Stomach smooth muscle (tissue), 2 donors: ENCODE measurements around the gene SLC28A3.
A peak's percentile ranks its signal among the peaks of the same experiment; 100 is the strongest.

Experiments
- H3K27ac ChIP-seq: one replicate; pipeline ENCODE4 v1.7.0; 2013; ENCODE audit warnings: mild to moderate bottlenecking, low read length, inconsistent platforms
- H3K27me3 ChIP-seq, 2 donors: one replicate each; pipeline ENCODE4 v1.7.0; 2013; ENCODE audit warnings: low read length in 2 of 2; ENCODE audit not compliant: insufficient read depth in 2 of 2, control insufficient read depth in 1 of 2
- H3K36me3 ChIP-seq, 2 donors: one replicate each; pipeline ENCODE4 v1.7.0; 2013; ENCODE audit warnings: low read length in 2 of 2; ENCODE audit not compliant: control insufficient read depth in 2 of 2, insufficient read depth in 2 of 2
- H3K4me1 ChIP-seq: one replicate; pipeline ENCODE4 v1.7.0; 2013; ENCODE audit warnings: low read length; ENCODE audit not compliant: control insufficient read depth, insufficient read depth
- H3K4me3 ChIP-seq, 2 donors: one replicate each; pipeline ENCODE4 v1.7.0; 2013; ENCODE audit warnings: low read length in 2 of 2
- H3K9ac ChIP-seq, 2 donors: one replicate each; pipeline ENCODE4 v1.7.0; 2013; ENCODE audit warnings: low read length in 2 of 2, mild to moderate bottlenecking in 1 of 2
- H3K9me3 ChIP-seq, 2 donors: one replicate each; pipeline ENCODE4 v1.7.0; 2013; ENCODE audit warnings: low read length in 2 of 2; ENCODE audit not compliant: control insufficient read depth in 2 of 2
- donor health status: healthy.
- donor health status: Pancreatic carcinoma.

SLC28A3 gene

DNA sequence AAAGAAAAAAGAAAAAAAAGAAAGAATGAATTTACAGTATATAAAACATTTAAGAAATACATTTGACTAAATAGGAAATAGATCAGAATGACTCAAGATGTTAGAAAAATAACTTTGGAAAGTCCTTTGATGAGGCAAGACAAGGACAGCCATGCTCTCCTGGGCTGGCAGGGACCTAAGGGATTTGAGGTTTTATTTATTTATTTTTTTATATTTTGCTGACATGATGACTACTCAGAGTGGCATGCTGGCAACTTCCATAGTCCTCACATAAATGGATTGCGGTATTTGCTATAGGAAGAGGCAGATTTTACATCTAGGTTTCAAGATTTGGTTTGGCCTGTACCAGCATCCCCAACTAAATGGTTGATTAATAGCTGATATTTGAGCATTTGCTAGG is 17.7 kb downstream of the SLC28A3 start:
- Histone ChIP-seq H3K9ac (no peak overlapping the region), H3K27ac (no peak overlapping the region)

GRCh38 chr9:84320231-84320630 is 20.3 kb downstream of the SLC28A3 start:
- Histone ChIP-seq H3K9me3 (no peaks in the 10 kb centered on the region), H3K9ac (no peak overlapping the region), H3K36me3 (no peaks in the 10 kb centered on the region), H3K4me1 (no peaks in the 10 kb centered on the region), H3K4me3 (no peak overlapping the region), H3K27me3 (no peaks in the 10 kb centered on the region), H3K27ac (no peak overlapping the region)

More for the DNA sequence above, 17.7 kb downstream of the SLC28A3 start:
- H3K9me3 ChIP-seq = peaks cover 0 to 3% of the 10 kb centered on the region in 2 donors
- H3K4me3 ChIP-seq = no peak overlapping the region
- no peaks in the 10 kb centered on the region for H3K4me1 ChIP-seq
- H3K27me3 ChIP-seq = no peaks in the 10 kb centered on the region
- no peaks in the 10 kb centered on the region for H3K36me3 ChIP-seq

GRCh38 chr9:84319632-84320031 is 20.9 kb downstream of the SLC28A3 start:
- H3K36me3 ChIP-seq = no peaks in the 10 kb centered on the region
- H3K4me1 ChIP-seq = no peaks in the 10 kb centered on the region
- no peak overlapping the region for H3K27ac ChIP-seq
- H3K9me3 ChIP-seq = no peaks in the 10 kb centered on the region
- H3K27me3 ChIP-seq = no peaks in the 10 kb centered on the region
- no peak overlapping the region for H3K4me3 ChIP-seq
- H3K9ac ChIP-seq = no peak overlapping the region

DNA sequence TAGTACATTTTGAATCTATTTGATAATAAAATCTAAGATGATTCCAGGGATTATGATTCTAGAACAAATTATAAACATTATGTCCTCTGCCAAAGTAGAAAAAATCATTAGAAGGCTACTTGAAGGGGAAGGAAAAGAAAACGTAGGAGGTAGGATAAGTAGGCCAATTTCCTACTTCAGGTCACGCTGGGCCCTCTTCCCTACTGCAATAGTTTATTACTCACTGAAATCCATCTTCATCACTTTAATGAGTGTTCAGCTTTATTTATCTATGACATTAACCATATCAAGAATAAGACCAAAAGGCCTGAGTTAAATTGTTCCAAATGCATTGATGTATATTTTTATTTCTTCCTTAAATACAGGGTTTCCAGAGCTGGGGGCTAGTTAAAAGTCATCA is 21.6 kb downstream of the SLC28A3 start:
- no peak overlapping the region for H3K27ac ChIP-seq
- no peak overlapping the region for H3K9ac ChIP-seq
- no peaks in the 10 kb centered on the region for H3K27me3 ChIP-seq
- H3K36me3 ChIP-seq = no peaks in the 10 kb centered on the region
- H3K4me1 ChIP-seq = no peaks in the 10 kb centered on the region
- no peak overlapping the region for H3K4me3 ChIP-seq
- no peaks in the 10 kb centered on the region for H3K9me3 ChIP-seq

- Histone ChIP-seq H3K27ac (no peak overlapping the region), H3K9me3 (no peaks in the 10 kb centered on the region), H3K27me3 (no peaks in the 10 kb centered on the region), H3K4me3 (no peak overlapping the region), H3K4me1 (no peaks in the 10 kb centered on the region), H3K36me3 (no peaks in the 10 kb centered on the region), H3K9ac (no peak overlapping the region)
Measured at GRCh38 chr9:84317563-84317962, 23.0 kb downstream of the SLC28A3 start.

DNA sequence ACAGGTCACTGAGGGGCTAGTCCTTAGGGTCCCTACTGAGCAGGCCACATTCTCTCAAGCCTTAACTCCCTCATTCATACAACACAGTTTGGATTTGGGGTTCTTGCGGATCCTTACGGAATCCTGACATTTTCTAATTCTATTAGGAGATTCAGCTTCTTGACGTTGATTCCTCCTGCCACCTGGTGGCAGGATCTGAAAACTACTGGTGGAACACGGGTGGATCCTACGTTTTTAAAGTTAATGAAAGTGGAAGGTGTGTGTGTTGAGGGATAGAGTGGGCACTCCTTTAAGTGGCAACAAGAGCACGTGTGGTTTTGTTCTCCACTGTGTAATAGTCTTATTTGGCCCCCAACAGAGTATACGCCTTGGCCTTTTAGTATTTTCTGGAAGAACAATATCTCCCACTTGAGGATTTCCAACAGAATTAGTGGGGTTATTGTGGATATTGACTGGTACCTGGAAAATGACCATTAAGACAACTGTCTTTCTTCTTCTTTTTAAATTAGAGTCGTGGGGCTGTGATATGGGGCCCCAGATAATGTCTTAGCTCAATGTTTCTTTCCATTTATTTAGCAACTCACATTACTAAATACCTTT is 25.2 kb downstream of the SLC28A3 start:
- Histone ChIP-seq H3K36me3 (no peaks in the 10 kb centered on the region), H3K9me3 (no peaks in the 10 kb centered on the region), H3K27ac (no peak overlapping the region), H3K9ac (no peak overlapping the region), H3K4me1 (no peaks in the 10 kb centered on the region), H3K4me3 (peak overlapping the region in 1 of 2 donors; percentile 35), H3K27me3 (no peaks in the 10 kb centered on the region)

- no peaks in the 10 kb centered on the region for H3K4me1 ChIP-seq
- H3K36me3 ChIP-seq = no peaks in the 10 kb centered on the region
- no peaks in the 10 kb centered on the region for H3K27me3 ChIP-seq
- H3K9ac ChIP-seq = no peak overlapping the region
- no peak overlapping the region for H3K4me3 ChIP-seq
- H3K9me3 ChIP-seq = no peaks in the 10 kb centered on the region
- H3K27ac ChIP-seq = no peak overlapping the region
Measured at GRCh38 chr9:84314306-84314705, 26.3 kb downstream of the SLC28A3 start.

- H3K27ac ChIP-seq = no peak overlapping the region
- no peaks in the 10 kb centered on the region for H3K36me3 ChIP-seq
- H3K4me1 ChIP-seq = no peaks in the 10 kb centered on the region
- no peaks in the 10 kb centered on the region for H3K9me3 ChIP-seq
- H3K4me3 ChIP-seq = no peak overlapping the region
- H3K27me3 ChIP-seq = no peaks in the 10 kb centered on the region
- no peak overlapping the region for H3K9ac ChIP-seq
Measured at GRCh38 chr9:84310883-84311282, 29.7 kb downstream of the SLC28A3 start.

DNA sequence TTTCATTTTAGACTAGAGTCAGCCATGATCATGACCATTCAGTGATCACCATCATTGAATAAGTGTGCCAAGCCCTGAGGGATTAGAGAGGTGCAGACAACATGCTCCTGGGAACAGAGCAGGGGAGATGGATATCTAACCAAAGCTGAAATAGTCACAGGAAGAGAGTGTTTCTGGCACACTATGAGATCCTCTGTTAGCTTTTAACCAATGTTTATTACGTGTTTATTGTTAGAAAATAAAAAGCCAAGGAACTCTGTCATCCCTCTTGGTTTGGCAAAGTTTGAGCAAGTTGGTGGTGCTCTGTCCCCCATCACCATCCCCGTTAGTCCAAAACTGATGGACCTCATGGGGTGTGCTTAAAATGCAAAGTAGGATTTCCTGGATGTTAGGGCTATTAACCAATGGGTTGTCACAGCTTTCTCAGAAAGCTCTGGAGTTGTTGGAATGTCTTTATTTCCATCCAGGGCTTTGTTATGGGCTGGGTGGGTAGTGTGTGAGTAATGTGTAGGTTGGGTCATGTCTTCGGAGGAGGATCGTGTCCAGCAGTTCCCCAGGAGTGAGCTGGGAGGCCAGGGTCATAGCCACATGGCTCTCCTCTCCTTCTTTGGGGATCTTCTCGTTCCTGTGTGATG is 34.9 kb downstream of the SLC28A3 start:
- H3K4me3 ChIP-seq = no peak overlapping the region
- H3K27me3 ChIP-seq = no peaks in the 10 kb centered on the region
- no peaks in the 10 kb centered on the region for H3K36me3 ChIP-seq
- H3K9ac ChIP-seq = no peak overlapping the region
- H3K9me3 ChIP-seq = no peaks in the 10 kb centered on the region
- H3K4me1 ChIP-seq = no peaks in the 10 kb centered on the region
- no peak overlapping the region for H3K27ac ChIP-seq

GRCh38 chr9:84304166-84304565 is 36.4 kb downstream of the SLC28A3 start:
- Histone ChIP-seq H3K4me1 (no peaks in the 10 kb centered on the region), H3K9me3 (no peaks in the 10 kb centered on the region), H3K27ac (no peak overlapping the region), H3K4me3 (no peak overlapping the region), H3K9ac (no peak overlapping the region), H3K27me3 (no peaks in the 10 kb centered on the region), H3K36me3 (no peaks in the 10 kb centered on the region)

- no peaks in the 10 kb centered on the region for H3K36me3 ChIP-seq
- no peak overlapping the region for H3K4me3 ChIP-seq
- no peaks in the 10 kb centered on the region for H3K4me1 ChIP-seq
- no peak overlapping the region for H3K27ac ChIP-seq
- H3K9me3 ChIP-seq = no peaks in the 10 kb centered on the region
- H3K9ac ChIP-seq = no peak overlapping the region
- H3K27me3 ChIP-seq = no peaks in the 10 kb centered on the region
Measured at GRCh38 chr9:84303061-84303460, 37.5 kb downstream of the SLC28A3 start.
